ENCODE results near the gene TMEM101.

GRCh38 chr17:43967251-43967875 lies 47.4 kb downstream of the TMEM101 start:
- TF ChIP-seq MAX (IDR thresholded peaks at IDR 0.05; ENCODE audit: low read depth, low read length) (no peak), TAF1 (IDR thresholded peaks at IDR 0.05; ENCODE audit: borderline replicate concordance, low read depth, low read length) (no peak), CBX5 (IDR thresholded peaks at IDR 0.05; ENCODE audit: low read depth) (no peak), ZSCAN29 (IDR thresholded peaks at IDR 0.05) (no peak), BMI1 (IDR thresholded peaks at IDR 0.05; ENCODE audit: borderline replicate concordance) (no peak), POLR2AphosphoS2 (IDR thresholded peaks at IDR 0.05; ENCODE audit: low read depth, low read length) (no peak), CTCF (IDR thresholded peaks at IDR 0.05 in 2 of 3, conservative IDR thresholded peaks at IDR 0.05 in 1 of 3; ENCODE audit: control insufficient read depth in 2 of 3, extremely low read depth in 1 of 3, insufficient read depth in 1 of 3, low read depth in 3 of 3, low read length in 3 of 3) (no peak), NFIC (IDR thresholded peaks at IDR 0.05; ENCODE audit: low read depth, low read length) (no peak), HCFC1 (IDR thresholded peaks at IDR 0.05; ENCODE audit: low read length) (no peak), DPF2 (IDR thresholded peaks at IDR 0.05) (no peak), ZNF592 (IDR thresholded peaks at IDR 0.05) (no peak), SP1 (IDR thresholded peaks at IDR 0.05; ENCODE audit: low read depth, low read length) (no peak), CEBPB (IDR thresholded peaks at IDR 0.05; ENCODE audit: borderline replicate concordance in 1 of 2, low read depth in 2 of 2, low read length in 2 of 2) (no peak)
